H1 (cell line): ENCODE data around the gene MMP13. TPM values are rescaled to one million over a fixed set of nuclear protein-coding genes. Genes with fewer than 3 reads are reported as not detected.

Experiments
- ASH2L ChIP-seq: fragments of 200-600, 300-600 bp; sonication (generic); IDR thresholded peaks from one replicate; pipeline ENCODE4 v1.7.1; 2017; ENCODE audit warnings: low read length
- CBX5 ChIP-seq: fragments of 300-800, 300-1000 bp; sonication (generic); IDR thresholded peaks from 2 replicates; pipeline ENCODE4 v1.7.1; 2016; ENCODE audit warnings: antibody characterized with exemption, low read length, low read depth
- FOSL1 ChIP-seq: IDR thresholded peaks from 2 replicates; pipeline ENCODE4 v1.6.1; 2011; ENCODE audit warnings: mild to moderate bottlenecking, low read depth, low read length, moderate library complexity; ENCODE audit not compliant: insufficient read depth
- HDAC6 ChIP-seq: IDR thresholded peaks from one replicate; pipeline ENCODE4 v1.7.1; 2012; ENCODE audit warnings: low read depth, mild to moderate bottlenecking, inconsistent platforms, low read length, moderate library complexity
- RXRA ChIP-seq: IDR thresholded peaks from 2 replicates; pipeline ENCODE4 v1.6.1; 2011; ENCODE audit warnings: low read depth, mild to moderate bottlenecking, low read length, moderate library complexity; ENCODE audit not compliant: insufficient read depth
- TAF1 ChIP-seq: IDR thresholded peaks from 2 replicates; pipeline ENCODE4 v1.6.1; 2011; ENCODE audit warnings: mild to moderate bottlenecking, low read depth, low read length
- TEAD4 ChIP-seq: IDR thresholded peaks from 2 replicates; pipeline ENCODE4 v1.6.1; 2012; ENCODE audit warnings: low read depth, low read length, inconsistent platforms, mixed read lengths
- YY1 ChIP-seq: IDR thresholded peaks from 2 replicates; pipeline ENCODE4 v1.6.1; 2011; ENCODE audit warnings: low read depth, mild to moderate bottlenecking, low read length
- polyA plus RNA-seq, 7 experiments: library from polyadenylated mRNA; depleted of rRNA in 3 of 7; stranded (reverse) in 5 of 7; unstranded in 2 of 7; fragments of >200 nt in 5 of 7; fragments of 200-250 nt in 2 of 7; gene quantifications; 1 replicate in 5 of 7; 2 replicates in 1 of 7; 4 replicates in 1 of 7; pipeline versions ENCODE4 v1.2.1 to v1.2.3, GENCODE V29; 2011 to 2013; ENCODE audit warnings: missing spikeins in 2 of 7, mixed read lengths in 2 of 7
- total RNA-seq: library from RNA; stranded (reverse); fragmentation: NEBNext Ultra II Directional; extraction: Animal tissue kit (Norgen Biotek cat#: 25700); gene quantifications from 2 replicates; pipeline ENCODE4 v1.2.1, GENCODE V29; 2021
- TF ChIP-seq, protein P1 (sequence below): fragments of 300-600 bp; sonication (generic); IDR thresholded peaks from 2 replicates; pipeline ENCODE4 v1.7.1; 2012; ENCODE audit warnings: low read length, moderate library complexity, mild to moderate bottlenecking, inconsistent platforms; ENCODE audit not compliant: insufficient replicate concordance
- TF ChIP-seq, protein P2 (sequence below): IDR thresholded peaks from 2 replicates; pipeline ENCODE4 v1.6.1; 2012; ENCODE audit warnings: low read length, inconsistent platforms

Gene MMP13
- total and polyA plus RNA-seq, 2 of the 8 experiments (the other 6 are each of a cell fraction or from before 2014, with no cell fraction given), result not detected

DNA sequence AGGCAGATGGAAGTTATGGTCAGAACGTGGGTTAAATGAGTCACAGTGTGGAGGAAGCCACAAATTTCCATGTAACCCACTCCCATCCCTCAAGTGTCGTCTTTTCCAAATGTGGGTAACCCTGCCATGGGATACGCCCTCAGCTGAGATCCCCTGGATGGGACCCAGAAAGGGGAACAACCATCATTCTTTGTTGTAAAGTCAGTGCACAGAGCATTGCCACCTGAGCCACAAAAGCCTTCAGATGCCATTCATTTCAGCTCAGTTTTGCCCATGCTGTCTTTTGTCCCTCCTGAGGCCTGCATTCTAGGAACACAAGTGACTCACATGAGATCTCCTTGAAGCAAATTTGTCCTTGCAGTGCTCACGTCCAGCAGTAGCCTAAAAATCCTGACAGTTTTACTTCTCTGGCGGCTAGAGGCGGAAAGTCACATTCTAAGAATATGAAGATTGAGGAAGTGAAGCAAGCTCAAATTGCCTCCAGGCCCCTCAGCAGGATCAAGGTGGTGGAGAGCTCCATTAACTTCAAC, 30.6 kb downstream of the MMP13 start (continued):
- TF ChIP-seq, protein P1, sequence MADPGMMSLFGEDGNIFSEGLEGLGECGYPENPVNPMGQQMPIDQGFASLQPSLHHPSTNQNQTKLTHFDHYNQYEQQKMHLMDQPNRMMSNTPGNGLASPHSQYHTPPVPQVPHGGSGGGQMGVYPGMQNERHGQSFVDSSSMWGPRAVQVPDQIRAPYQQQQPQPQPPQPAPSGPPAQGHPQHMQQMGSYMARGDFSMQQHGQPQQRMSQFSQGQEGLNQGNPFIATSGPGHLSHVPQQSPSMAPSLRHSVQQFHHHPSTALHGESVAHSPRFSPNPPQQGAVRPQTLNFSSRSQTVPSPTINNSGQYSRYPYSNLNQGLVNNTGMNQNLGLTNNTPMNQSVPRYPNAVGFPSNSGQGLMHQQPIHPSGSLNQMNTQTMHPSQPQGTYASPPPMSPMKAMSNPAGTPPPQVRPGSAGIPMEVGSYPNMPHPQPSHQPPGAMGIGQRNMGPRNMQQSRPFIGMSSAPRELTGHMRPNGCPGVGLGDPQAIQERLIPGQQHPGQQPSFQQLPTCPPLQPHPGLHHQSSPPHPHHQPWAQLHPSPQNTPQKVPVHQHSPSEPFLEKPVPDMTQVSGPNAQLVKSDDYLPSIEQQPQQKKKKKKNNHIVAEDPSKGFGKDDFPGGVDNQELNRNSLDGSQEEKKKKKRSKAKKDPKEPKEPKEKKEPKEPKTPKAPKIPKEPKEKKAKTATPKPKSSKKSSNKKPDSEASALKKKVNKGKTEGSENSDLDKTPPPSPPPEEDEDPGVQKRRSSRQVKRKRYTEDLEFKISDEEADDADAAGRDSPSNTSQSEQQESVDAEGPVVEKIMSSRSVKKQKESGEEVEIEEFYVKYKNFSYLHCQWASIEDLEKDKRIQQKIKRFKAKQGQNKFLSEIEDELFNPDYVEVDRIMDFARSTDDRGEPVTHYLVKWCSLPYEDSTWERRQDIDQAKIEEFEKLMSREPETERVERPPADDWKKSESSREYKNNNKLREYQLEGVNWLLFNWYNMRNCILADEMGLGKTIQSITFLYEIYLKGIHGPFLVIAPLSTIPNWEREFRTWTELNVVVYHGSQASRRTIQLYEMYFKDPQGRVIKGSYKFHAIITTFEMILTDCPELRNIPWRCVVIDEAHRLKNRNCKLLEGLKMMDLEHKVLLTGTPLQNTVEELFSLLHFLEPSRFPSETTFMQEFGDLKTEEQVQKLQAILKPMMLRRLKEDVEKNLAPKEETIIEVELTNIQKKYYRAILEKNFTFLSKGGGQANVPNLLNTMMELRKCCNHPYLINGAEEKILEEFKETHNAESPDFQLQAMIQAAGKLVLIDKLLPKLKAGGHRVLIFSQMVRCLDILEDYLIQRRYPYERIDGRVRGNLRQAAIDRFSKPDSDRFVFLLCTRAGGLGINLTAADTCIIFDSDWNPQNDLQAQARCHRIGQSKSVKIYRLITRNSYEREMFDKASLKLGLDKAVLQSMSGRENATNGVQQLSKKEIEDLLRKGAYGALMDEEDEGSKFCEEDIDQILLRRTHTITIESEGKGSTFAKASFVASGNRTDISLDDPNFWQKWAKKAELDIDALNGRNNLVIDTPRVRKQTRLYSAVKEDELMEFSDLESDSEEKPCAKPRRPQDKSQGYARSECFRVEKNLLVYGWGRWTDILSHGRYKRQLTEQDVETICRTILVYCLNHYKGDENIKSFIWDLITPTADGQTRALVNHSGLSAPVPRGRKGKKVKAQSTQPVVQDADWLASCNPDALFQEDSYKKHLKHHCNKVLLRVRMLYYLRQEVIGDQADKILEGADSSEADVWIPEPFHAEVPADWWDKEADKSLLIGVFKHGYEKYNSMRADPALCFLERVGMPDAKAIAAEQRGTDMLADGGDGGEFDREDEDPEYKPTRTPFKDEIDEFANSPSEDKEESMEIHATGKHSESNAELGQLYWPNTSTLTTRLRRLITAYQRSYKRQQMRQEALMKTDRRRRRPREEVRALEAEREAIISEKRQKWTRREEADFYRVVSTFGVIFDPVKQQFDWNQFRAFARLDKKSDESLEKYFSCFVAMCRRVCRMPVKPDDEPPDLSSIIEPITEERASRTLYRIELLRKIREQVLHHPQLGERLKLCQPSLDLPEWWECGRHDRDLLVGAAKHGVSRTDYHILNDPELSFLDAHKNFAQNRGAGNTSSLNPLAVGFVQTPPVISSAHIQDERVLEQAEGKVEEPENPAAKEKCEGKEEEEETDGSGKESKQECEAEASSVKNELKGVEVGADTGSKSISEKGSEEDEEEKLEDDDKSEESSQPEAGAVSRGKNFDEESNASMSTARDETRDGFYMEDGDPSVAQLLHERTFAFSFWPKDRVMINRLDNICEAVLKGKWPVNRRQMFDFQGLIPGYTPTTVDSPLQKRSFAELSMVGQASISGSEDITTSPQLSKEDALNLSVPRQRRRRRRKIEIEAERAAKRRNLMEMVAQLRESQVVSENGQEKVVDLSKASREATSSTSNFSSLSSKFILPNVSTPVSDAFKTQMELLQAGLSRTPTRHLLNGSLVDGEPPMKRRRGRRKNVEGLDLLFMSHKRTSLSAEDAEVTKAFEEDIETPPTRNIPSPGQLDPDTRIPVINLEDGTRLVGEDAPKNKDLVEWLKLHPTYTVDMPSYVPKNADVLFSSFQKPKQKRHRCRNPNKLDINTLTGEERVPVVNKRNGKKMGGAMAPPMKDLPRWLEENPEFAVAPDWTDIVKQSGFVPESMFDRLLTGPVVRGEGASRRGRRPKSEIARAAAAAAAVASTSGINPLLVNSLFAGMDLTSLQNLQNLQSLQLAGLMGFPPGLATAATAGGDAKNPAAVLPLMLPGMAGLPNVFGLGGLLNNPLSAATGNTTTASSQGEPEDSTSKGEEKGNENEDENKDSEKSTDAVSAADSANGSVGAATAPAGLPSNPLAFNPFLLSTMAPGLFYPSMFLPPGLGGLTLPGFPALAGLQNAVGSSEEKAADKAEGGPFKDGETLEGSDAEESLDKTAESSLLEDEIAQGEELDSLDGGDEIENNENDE, result no peak
- TF ChIP-seq RXRA (no peak), FOSL1 (no peak), HDAC6 (no peak), CBX5 (no peak), YY1 (no peak), TAF1 (no peak), ASH2L (no peak), TEAD4 (no peak)
- TF ChIP-seq, protein P2, sequence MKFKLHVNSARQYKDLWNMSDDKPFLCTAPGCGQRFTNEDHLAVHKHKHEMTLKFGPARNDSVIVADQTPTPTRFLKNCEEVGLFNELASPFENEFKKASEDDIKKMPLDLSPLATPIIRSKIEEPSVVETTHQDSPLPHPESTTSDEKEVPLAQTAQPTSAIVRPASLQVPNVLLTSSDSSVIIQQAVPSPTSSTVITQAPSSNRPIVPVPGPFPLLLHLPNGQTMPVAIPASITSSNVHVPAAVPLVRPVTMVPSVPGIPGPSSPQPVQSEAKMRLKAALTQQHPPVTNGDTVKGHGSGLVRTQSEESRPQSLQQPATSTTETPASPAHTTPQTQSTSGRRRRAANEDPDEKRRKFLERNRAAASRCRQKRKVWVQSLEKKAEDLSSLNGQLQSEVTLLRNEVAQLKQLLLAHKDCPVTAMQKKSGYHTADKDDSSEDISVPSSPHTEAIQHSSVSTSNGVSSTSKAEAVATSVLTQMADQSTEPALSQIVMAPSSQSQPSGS, result no peak
